ENCODE data around the gene DNASE2B. TPM values are rescaled to one million over a fixed set of nuclear protein-coding genes. Genes with fewer than 3 reads are reported as not detected.

DNASE2B gene
- total RNA-seq, 1 experiment from 2014 or later: not detected

DNA sequence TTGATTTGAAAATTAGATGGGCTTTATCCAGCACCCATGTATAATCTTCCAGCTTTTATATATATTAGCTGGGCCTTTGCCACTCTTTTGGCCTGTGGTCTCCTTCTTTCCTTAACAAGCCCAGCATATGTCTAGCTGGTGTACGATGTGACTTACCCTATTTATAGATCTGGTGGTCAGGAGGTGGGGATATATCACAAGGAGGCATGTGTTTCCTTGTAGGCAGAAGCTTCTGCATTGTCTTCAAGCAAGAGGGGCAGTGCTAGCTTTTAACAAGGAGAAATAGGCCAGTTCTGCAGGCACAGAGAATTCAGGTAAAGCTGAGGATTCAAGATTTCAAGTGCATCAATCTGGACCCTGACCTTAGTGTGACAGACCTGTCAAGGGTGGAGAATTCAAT, 38.0 kb upstream of the DNASE2B start:
- Histone ChIP-seq H3K9me2 (ENCODE audit: insufficient read depth) (no peaks in the 10 kb centered on the region), H3K4me1 (replicated peaks; ENCODE audit: insufficient read depth) (peaks cover 23% of the 10 kb centered on the region), H3K27me3 (ENCODE audit: insufficient read depth, low read depth) (no peaks in the 10 kb centered on the region), H3K4me3 (no peak overlapping the region), H3K27ac (no peak overlapping the region), H3F3A (ENCODE audit: insufficient read depth, low read depth) (peaks cover 12% of the 10 kb centered on the region), H3K4me2 (no peak overlapping the region), H3K9me3 (ENCODE audit: insufficient read depth, low read depth) (no peaks in the 10 kb centered on the region), H4K20me1 (ENCODE audit: insufficient read depth) (no peaks in the 10 kb centered on the region), H2AFZ (no peak overlapping the region), H3K36me3 (ENCODE audit: low read depth) (no peaks in the 10 kb centered on the region), H3K79me2 (ENCODE audit: low read depth) (no peaks in the 10 kb centered on the region)
- ChIA-PET POLR2A (ENCODE audit: unreplicated experiment) (interaction anchor here (0.6 kb wide), 1 partner anchor 186 kb away, joined by 8 read pairs; no protein-coding TSS in a partner anchor), CTCF (interaction anchor here (0.6 kb wide), 1 partner anchor 408 kb away, joined by 3 read pairs; no protein-coding TSS in a partner anchor)
- no peak for DNase-seq
- no TSS peak for BruUV-seq (replicated peaks)
- TF ChIP-seq EZH2 (IDR thresholded peaks at IDR 0.05; ENCODE audit: low read depth) (no peak), CTCF (conservative IDR thresholded peaks at IDR 0.05) (no peak)
- intact Hi-C loops (cut with micrococcal nuclease; ENCODE audit: unreplicated experiment): loop anchor here (10.0 kb wide), 2 partner anchors 64 to 274 kb away; no protein-coding TSS in a partner anchor

- H3K9me2 ChIP-seq (ENCODE audit: insufficient read depth): no peaks in the 10 kb centered on the region
- peak overlapping the region; percentile 22 for H3K4me2 ChIP-seq
- POLR2A ChIA-PET (ENCODE audit: unreplicated experiment): no interaction called here
- TF ChIP-seq CTCF (conservative IDR thresholded peaks at IDR 0.05) (no peak), EZH2 (IDR thresholded peaks at IDR 0.05; ENCODE audit: low read depth) (no peak)
- peaks cover 22% of the 10 kb centered on the region for H3F3A ChIP-seq (ENCODE audit: insufficient read depth, low read depth)
- CTCF ChIA-PET: no interaction called here
- peak; percentile 26 to 72 for DNase-seq
- no peaks in the 10 kb centered on the region for H3K9me3 ChIP-seq (ENCODE audit: insufficient read depth, low read depth)
- no peaks in the 10 kb centered on the region for H4K20me1 ChIP-seq (ENCODE audit: insufficient read depth)
- no peaks in the 10 kb centered on the region for H3K79me2 ChIP-seq (ENCODE audit: low read depth)
- H3K27ac ChIP-seq: no peak overlapping the region
- no peaks in the 10 kb centered on the region for H3K27me3 ChIP-seq (ENCODE audit: insufficient read depth, low read depth)
- H3K4me3 ChIP-seq: no peak overlapping the region
- peaks cover 36% of the 10 kb centered on the region for H3K4me1 ChIP-seq (replicated peaks; ENCODE audit: insufficient read depth)
- intact Hi-C loops (cut with micrococcal nuclease; ENCODE audit: unreplicated experiment): loop anchor here (10.0 kb wide), 2 partner anchors 63 to 273 kb away; no protein-coding TSS in a partner anchor
- H2AFZ ChIP-seq: no peak overlapping the region
- BruUV-seq (replicated peaks): no TSS peak
- no peaks in the 10 kb centered on the region for H3K36me3 ChIP-seq (ENCODE audit: low read depth)
These were observed 36.5 kb upstream of the DNASE2B start for GRCh38 chr1:84361796-84362195.

GRCh38 chr1:84363019-84363418, 35.3 kb upstream of the DNASE2B start:
- Histone ChIP-seq H4K20me1 (ENCODE audit: insufficient read depth) (no peaks in the 10 kb centered on the region), H3K36me3 (ENCODE audit: low read depth) (no peaks in the 10 kb centered on the region), H3K4me1 (replicated peaks; ENCODE audit: insufficient read depth) (peaks cover 36% of the 10 kb centered on the region), H3K27ac (no peak overlapping the region), H3K27me3 (ENCODE audit: insufficient read depth, low read depth) (no peaks in the 10 kb centered on the region), H3K9me3 (ENCODE audit: insufficient read depth, low read depth) (no peaks in the 10 kb centered on the region), H3K4me3 (no peak overlapping the region), H3K4me2 (no peak overlapping the region), H3K79me2 (ENCODE audit: low read depth) (no peaks in the 10 kb centered on the region), H2AFZ (no peak overlapping the region), H3F3A (ENCODE audit: insufficient read depth, low read depth) (peaks cover 22% of the 10 kb centered on the region), H3K9me2 (ENCODE audit: insufficient read depth) (no peaks in the 10 kb centered on the region)
- no peak for DNase-seq
- TF ChIP-seq EZH2 (IDR thresholded peaks at IDR 0.05; ENCODE audit: low read depth): no peak
- ChIA-PET CTCF (no interaction called here), POLR2A (ENCODE audit: unreplicated experiment) (no interaction called here)
- no TSS peak for BruUV-seq (replicated peaks)
- intact Hi-C loops (cut with micrococcal nuclease; ENCODE audit: unreplicated experiment): loop anchor here (10.0 kb wide), 2 partner anchors 62 to 272 kb away; no protein-coding TSS in a partner anchor

DNA sequence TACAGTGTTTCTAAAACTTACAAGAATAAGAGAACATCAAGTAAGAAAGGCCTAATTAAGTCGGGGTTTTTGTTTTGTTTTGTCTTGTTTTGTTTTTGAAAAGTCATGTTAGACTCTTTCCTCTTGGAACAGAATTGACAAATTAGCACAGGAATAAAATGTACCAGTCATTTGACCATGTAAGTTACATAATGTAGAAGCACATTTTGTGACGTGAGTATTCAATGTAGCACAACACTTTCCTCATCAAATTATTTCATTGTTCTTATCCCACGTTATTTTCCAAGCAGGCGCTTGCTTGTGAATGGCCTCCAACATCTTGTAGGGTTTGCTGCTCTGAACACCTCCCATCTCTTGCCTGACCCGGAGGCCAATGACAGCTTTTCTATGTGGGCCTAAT, 34.7 kb upstream of the DNASE2B start:
- BruUV-seq (replicated peaks): no TSS peak
- DNase-seq: no peak
- H4K20me1 ChIP-seq (ENCODE audit: insufficient read depth): no peaks in the 10 kb centered on the region
- CTCF ChIA-PET: no interaction called here
- H3K79me2 ChIP-seq (ENCODE audit: low read depth): no peaks in the 10 kb centered on the region
- intact Hi-C loops (cut with micrococcal nuclease; ENCODE audit: unreplicated experiment): loop anchor here (10.0 kb wide), 2 partner anchors 61 to 271 kb away; no protein-coding TSS in a partner anchor
- no peaks in the 10 kb centered on the region for H3K9me3 ChIP-seq (ENCODE audit: insufficient read depth, low read depth)
- H2AFZ ChIP-seq: no peak overlapping the region
- H3K4me2 ChIP-seq: no peak overlapping the region
- TF ChIP-seq CTCF (conservative IDR thresholded peaks at IDR 0.05) (no peak), EZH2 (IDR thresholded peaks at IDR 0.05; ENCODE audit: low read depth) (no peak)
- H3K36me3 ChIP-seq (ENCODE audit: low read depth): no peaks in the 10 kb centered on the region
- no peak overlapping the region for H3K27ac ChIP-seq
- H3K4me1 ChIP-seq (replicated peaks; ENCODE audit: insufficient read depth): peaks cover 36% of the 10 kb centered on the region
- H3K4me3 ChIP-seq: no peak overlapping the region
- POLR2A ChIA-PET (ENCODE audit: unreplicated experiment): no interaction called here
- H3F3A ChIP-seq (ENCODE audit: insufficient read depth, low read depth): peaks cover 22% of the 10 kb centered on the region
- H3K9me2 ChIP-seq (ENCODE audit: insufficient read depth): no peaks in the 10 kb centered on the region
- H3K27me3 ChIP-seq (ENCODE audit: insufficient read depth, low read depth): no peaks in the 10 kb centered on the region

Data from PC-9 (cell line).